Right lobe of liver (tissue), 4 donors: ENCODE measurements around the gene C8B.

ENCODE experiments used
- POLR2A ChIP-seq: fragments of 450-650 bp; IDR thresholded peaks from one replicate; pipeline ENCODE4 v1.6.1; 2017; ENCODE audit warnings: antibody characterized with exemption, mild to moderate bottlenecking
- TF ChIP-seq, protein P1 (sequence below), 4 donors: fragments of 200-600 bp in 3 of 4; fragments of 450-650 bp in 1 of 4; IDR thresholded peaks; one replicate each; pipeline versions ENCODE4 v1.5.1 to v1.8.0; 2016 to 2022; ENCODE audit warnings: antibody characterized with exemption in 4 of 4, mild to moderate bottlenecking in 2 of 4
- donor health status: DM: no; HTN: no; CAD: no.
- donor health status: DM: no; HTN: no; CAD: no.
- donor health status: DM: no; HTN: yes; CAD: no.

GRCh38 chr1:56952501-56952900, 13.3 kb downstream of the C8B start:
- TF ChIP-seq, protein P1, sequence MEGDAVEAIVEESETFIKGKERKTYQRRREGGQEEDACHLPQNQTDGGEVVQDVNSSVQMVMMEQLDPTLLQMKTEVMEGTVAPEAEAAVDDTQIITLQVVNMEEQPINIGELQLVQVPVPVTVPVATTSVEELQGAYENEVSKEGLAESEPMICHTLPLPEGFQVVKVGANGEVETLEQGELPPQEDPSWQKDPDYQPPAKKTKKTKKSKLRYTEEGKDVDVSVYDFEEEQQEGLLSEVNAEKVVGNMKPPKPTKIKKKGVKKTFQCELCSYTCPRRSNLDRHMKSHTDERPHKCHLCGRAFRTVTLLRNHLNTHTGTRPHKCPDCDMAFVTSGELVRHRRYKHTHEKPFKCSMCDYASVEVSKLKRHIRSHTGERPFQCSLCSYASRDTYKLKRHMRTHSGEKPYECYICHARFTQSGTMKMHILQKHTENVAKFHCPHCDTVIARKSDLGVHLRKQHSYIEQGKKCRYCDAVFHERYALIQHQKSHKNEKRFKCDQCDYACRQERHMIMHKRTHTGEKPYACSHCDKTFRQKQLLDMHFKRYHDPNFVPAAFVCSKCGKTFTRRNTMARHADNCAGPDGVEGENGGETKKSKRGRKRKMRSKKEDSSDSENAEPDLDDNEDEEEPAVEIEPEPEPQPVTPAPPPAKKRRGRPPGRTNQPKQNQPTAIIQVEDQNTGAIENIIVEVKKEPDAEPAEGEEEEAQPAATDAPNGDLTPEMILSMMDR (IDR thresholded peaks at IDR 0.05), result no peak
- no peak for TF ChIP-seq POLR2A
